ENCODE data around the gene CAMTA1.

The CAMTA1 gene

GRCh38 chr1:6774381-6774780 is 10.9 kb upstream of the CAMTA1 start:
- Mint-ChIP-seq H3K4me1 (no peaks in the 10 kb centered on the region), H3K27ac (no peak overlapping the region), H3K36me3 (no peaks in the 10 kb centered on the region), H3K4me3 (no peak overlapping the region), H3K9me3 (peaks cover 2% of the 10 kb centered on the region)
- ATAC-seq (no peak), DNase-seq (ENCODE audit: low spot score in 2 of 2) (no peak)

- Mint-ChIP-seq H3K9me3 (peaks cover 2% of the 10 kb centered on the region), H3K27ac (no peak overlapping the region), H3K36me3 (no peaks in the 10 kb centered on the region), H3K4me3 (no peak overlapping the region), H3K4me1 (no peaks in the 10 kb centered on the region)
- ATAC-seq, result no peak
- no peak for DNase-seq (ENCODE audit: low spot score in 2 of 2)
Observed at GRCh38 chr1:6775261-6776043, 9.8 kb upstream of the CAMTA1 start.

DNA sequence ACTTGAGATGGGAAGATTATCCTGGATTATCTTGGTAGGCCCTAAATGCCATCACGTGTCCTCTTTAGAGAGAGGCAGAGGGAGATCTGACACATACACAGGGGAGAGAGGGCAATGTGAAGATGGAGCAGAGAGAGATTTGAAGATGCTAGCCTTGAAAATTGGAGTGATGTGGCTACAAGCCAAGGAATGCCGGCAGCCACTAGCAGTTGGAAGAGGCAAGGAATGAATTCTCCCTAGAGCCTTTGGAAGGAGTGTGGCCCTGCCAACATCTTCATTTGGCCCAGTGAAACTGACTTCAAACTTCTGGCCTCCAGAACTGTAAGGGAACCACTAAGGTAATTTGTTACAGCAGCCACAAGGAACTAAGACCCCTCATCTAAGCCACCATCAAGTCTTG is 8.9 kb upstream of the CAMTA1 start:
- no peak for ATAC-seq
- DNase-seq (ENCODE audit: low spot score in 2 of 2), result no peak
- H3K9me3 Mint-ChIP-seq, result peaks cover 2% of the 10 kb centered on the region
- H3K36me3 Mint-ChIP-seq, result no peaks in the 10 kb centered on the region
- H3K27ac Mint-ChIP-seq, result no peak overlapping the region
- no peaks in the 10 kb centered on the region for H3K4me1 Mint-ChIP-seq
- no peak overlapping the region for H3K4me3 Mint-ChIP-seq

GRCh38 chr1:6776895-6777294 is 8.4 kb upstream of the CAMTA1 start:
- no peaks in the 10 kb centered on the region for H3K4me1 Mint-ChIP-seq
- ATAC-seq, result no peak
- H3K9me3 Mint-ChIP-seq, result peaks cover 2% of the 10 kb centered on the region
- no peak overlapping the region for H3K27ac Mint-ChIP-seq
- no peak overlapping the region for H3K4me3 Mint-ChIP-seq
- H3K36me3 Mint-ChIP-seq, result no peaks in the 10 kb centered on the region
- DNase-seq (ENCODE audit: low spot score in 2 of 2), result no peak

DNA sequence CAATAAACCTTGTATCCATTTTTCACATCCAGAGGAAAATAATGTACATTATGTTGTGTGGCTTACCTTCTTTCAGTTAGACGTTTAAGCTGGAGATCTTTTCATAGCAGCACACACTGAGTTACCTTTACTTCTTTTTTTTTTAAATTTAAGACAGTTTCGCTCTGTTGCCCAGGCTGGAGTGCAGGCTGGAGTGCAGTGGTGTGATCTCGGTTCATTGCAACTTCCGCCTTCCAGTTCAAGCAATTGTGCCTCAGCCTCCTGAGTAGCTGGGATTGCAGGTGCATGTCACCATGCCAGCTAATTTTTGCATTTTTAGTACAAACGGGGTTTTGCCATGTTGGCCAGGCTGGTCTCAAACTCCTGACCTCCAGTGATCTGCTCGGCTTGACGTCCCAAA is 7.4 kb upstream of the CAMTA1 start:
- no peaks in the 10 kb centered on the region for H3K36me3 Mint-ChIP-seq
- no peak overlapping the region for H3K4me3 Mint-ChIP-seq
- H3K27ac Mint-ChIP-seq, result no peak overlapping the region
- peaks cover 2% of the 10 kb centered on the region for H3K9me3 Mint-ChIP-seq
- DNase-seq (ENCODE audit: low spot score in 2 of 2), result no peak
- no peak for ATAC-seq
- H3K4me1 Mint-ChIP-seq, result no peaks in the 10 kb centered on the region

GRCh38 chr1:6779089-6779805 is 6.0 kb upstream of the CAMTA1 start:
- no peak for DNase-seq (ENCODE audit: low spot score in 2 of 2)
- H3K4me1 Mint-ChIP-seq, result peaks cover 8% of the 10 kb centered on the region
- H3K36me3 Mint-ChIP-seq, result peaks cover 2% of the 10 kb centered on the region
- H3K4me3 Mint-ChIP-seq, result no peak overlapping the region
- no peak overlapping the region for H3K27ac Mint-ChIP-seq
- peak; percentile 55 for ATAC-seq
- H3K9me3 Mint-ChIP-seq, result peaks cover 2% of the 10 kb centered on the region

GRCh38 chr1:6782151-6782550 is 3.1 kb upstream of the CAMTA1 start:
- Mint-ChIP-seq H3K36me3 (peaks cover 19% of the 10 kb centered on the region), H3K4me3 (no peak overlapping the region), H3K27ac (no peak overlapping the region), H3K9me3 (no peaks in the 10 kb centered on the region), H3K4me1 (peaks cover 19% of the 10 kb centered on the region)
- DNase-seq (ENCODE audit: low spot score in 2 of 2) (no peak), ATAC-seq (no peak)

DNA sequence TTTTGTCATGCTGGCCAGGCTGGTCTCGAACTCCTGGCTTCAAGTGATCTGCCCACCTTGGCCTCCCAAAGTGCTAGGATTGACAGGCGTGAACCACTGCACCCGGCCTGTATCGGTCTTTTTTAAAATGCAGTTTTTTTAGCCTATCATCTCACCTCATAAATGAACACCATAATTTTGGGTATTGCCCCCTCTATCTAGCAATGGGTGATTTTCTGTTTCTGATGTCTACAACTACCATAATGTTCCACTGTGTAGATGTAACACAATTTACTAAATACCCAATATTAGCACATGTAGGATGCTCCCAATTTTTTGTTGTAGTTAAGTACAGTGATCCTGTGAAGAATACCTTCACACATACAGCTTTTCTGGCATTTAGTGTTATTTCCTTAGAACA is 2.0 kb upstream of the CAMTA1 start:
- DNase-seq (ENCODE audit: low spot score in 2 of 2) (no peak), ATAC-seq (no peak)
- peak overlapping the region; percentile 86 for H3K4me3 Mint-ChIP-seq
- peaks cover 19% of the 10 kb centered on the region for H3K36me3 Mint-ChIP-seq
- H3K9me3 Mint-ChIP-seq, result no peaks in the 10 kb centered on the region
- peaks cover 29% of the 10 kb centered on the region for H3K4me1 Mint-ChIP-seq
- H3K27ac Mint-ChIP-seq, result no peak overlapping the region

GRCh38 chr1:6783936-6784559 is 1.2 kb upstream of the CAMTA1 start:
- Mint-ChIP-seq H3K36me3 (peaks cover 19% of the 10 kb centered on the region), H3K27ac (peak overlapping the region; percentile 94), H3K4me3 (peak overlapping the region; percentile 86), H3K9me3 (no peaks in the 10 kb centered on the region), H3K4me1 (peaks cover 37% of the 10 kb centered on the region)
- ATAC-seq, result no peak
- DNase-seq (ENCODE audit: low spot score in 2 of 2), result no peak

- Mint-ChIP-seq H3K4me3 (peak overlapping the region; percentile 86), H3K27ac (peak overlapping the region; percentile 94), H3K36me3 (peaks cover 19% of the 10 kb centered on the region), H3K9me3 (no peaks in the 10 kb centered on the region), H3K4me1 (peaks cover 43% of the 10 kb centered on the region)
- DNase-seq (ENCODE audit: low spot score in 2 of 2) (peak; percentile 96 to 99), ATAC-seq (peak; percentile 88)
Observed at GRCh38 chr1:6784560-6785317, 515 bp upstream of the CAMTA1 start.

GRCh38 chr1:6785728-6786505 is 663 bp downstream of the CAMTA1 start:
- H3K27ac Mint-ChIP-seq, result peak overlapping the region; percentile 94
- ATAC-seq, result peak; percentile 5
- peak; percentile 47 to 74 for DNase-seq (ENCODE audit: low spot score in 2 of 2)
- H3K9me3 Mint-ChIP-seq, result no peaks in the 10 kb centered on the region
- peak overlapping the region; percentile 86 for H3K4me3 Mint-ChIP-seq
- H3K36me3 Mint-ChIP-seq, result peaks cover 19% of the 10 kb centered on the region
- H3K4me1 Mint-ChIP-seq, result peaks cover 46% of the 10 kb centered on the region

DNA sequence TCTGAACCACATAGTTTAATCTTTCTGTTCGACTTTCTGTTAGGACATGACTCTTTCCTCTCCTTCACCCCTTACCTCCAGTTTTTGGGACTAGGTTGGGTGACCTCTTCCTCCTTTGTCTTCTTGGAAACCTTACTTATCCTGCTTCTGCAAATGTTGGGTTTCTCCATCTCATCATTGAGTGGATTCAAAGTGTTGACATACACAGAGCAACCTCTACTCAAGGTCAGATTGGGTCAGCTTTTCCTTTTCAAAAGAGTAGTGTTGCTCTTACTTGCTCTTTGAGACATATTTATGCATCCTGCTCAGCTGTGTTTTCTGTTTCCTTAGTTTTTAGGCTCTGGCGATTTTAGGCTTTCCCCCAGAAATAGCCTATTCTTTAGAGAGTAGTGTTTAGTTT is 3.7 kb downstream of the CAMTA1 start:
- ATAC-seq, result no peak
- no peak overlapping the region for H3K4me3 Mint-ChIP-seq

GRCh38 chr1:6790146-6790545 is 4.9 kb downstream of the CAMTA1 start:
- Mint-ChIP-seq H3K4me3 (no peak overlapping the region), H3K4me1 (peaks cover 57% of the 10 kb centered on the region), H3K9me3 (no peaks in the 10 kb centered on the region), H3K36me3 (peaks cover 32% of the 10 kb centered on the region), H3K27ac (no peak overlapping the region)
- DNase-seq (ENCODE audit: low spot score in 2 of 2) (no peak), ATAC-seq (no peak)

More for the DNA sequence above, 3.7 kb downstream of the CAMTA1 start:
- no peak for DNase-seq (ENCODE audit: low spot score in 2 of 2)
- Mint-ChIP-seq H3K36me3 (peaks cover 39% of the 10 kb centered on the region), H3K27ac (peak overlapping the region; percentile 12), H3K4me1 (peaks cover 57% of the 10 kb centered on the region), H3K9me3 (no peaks in the 10 kb centered on the region)

GRCh38 chr1:6794164-6794563 is 8.9 kb downstream of the CAMTA1 start:
- Mint-ChIP-seq H3K4me1 (peaks cover 27% of the 10 kb centered on the region), H3K27ac (no peak overlapping the region), H3K4me3 (no peak overlapping the region), H3K36me3 (peaks cover 42% of the 10 kb centered on the region), H3K9me3 (no peaks in the 10 kb centered on the region)
- ATAC-seq (no peak), DNase-seq (ENCODE audit: low spot score in 2 of 2) (no peak)
